GM23338 (cell line): ENCODE data around the gene PLEKHD1. TPM values are rescaled to one million over a fixed set of nuclear protein-coding genes. Genes with fewer than 3 reads are reported as not detected.

Source experiments
- ATAC-seq: fragments of 200-7000 bp; cut with Tn5 transposase; 3 replicates; pipeline ENCODE4 v1.9.1; 2020
- DNase-seq: peaks from one replicate; pipeline ENCODE4 v3.0.0-alpha.2; 2015; ENCODE audit warnings: low spot score
- H2AFZ ChIP-seq: fragments of 200-600 bp; sonication (generic); 2 replicates; pipeline ENCODE4 v1.8.0; 2016; ENCODE audit warnings: antibody characterized with exemption, mild to moderate bottlenecking, moderate library complexity
- H3F3A ChIP-seq: fragments of 200-600 bp; sonication (generic); replicated peaks from 2 replicates; pipeline ENCODE4 v1.8.0; 2017; ENCODE audit warnings: antibody characterized with exemption, mixed run types, low read depth
- H3K27ac ChIP-seq: fragments of 200-600 bp; sonication (generic); 2 replicates; pipeline ENCODE4 v1.6.1; 2016; ENCODE audit warnings: low read depth
- H3K27me3 ChIP-seq: fragments of 200-600 bp; sonication (generic); 2 replicates; pipeline ENCODE4 v1.8.0; 2016; ENCODE audit warnings: mild to moderate bottlenecking, mixed run types, moderate library complexity; ENCODE audit not compliant: insufficient read depth
- H3K36me3 ChIP-seq: fragments of 200-600 bp; sonication (generic); 2 replicates; pipeline ENCODE4 v1.8.0; 2016; ENCODE audit warnings: mild to moderate bottlenecking; ENCODE audit not compliant: insufficient read depth
- H3K4me1 ChIP-seq: fragments of 200-600 bp; sonication (generic); 2 replicates; pipeline ENCODE4 v1.8.0; 2016; ENCODE audit warnings: mild to moderate bottlenecking, moderate library complexity; ENCODE audit not compliant: insufficient read depth
- H3K4me2 ChIP-seq: fragments of 200-600 bp; sonication (generic); 2 replicates; pipeline ENCODE4 v1.7.1; 2017; ENCODE audit warnings: mixed run types
- H3K4me3 ChIP-seq: fragments of 200-600 bp; sonication (generic); 2 replicates; pipeline ENCODE4 v1.6.1; 2016; ENCODE audit warnings: mixed run types
- H3K79me2 ChIP-seq: fragments of 200-600 bp; sonication (generic); replicated peaks from 2 replicates; pipeline ENCODE4 v1.8.0; 2017; ENCODE audit warnings: mild to moderate bottlenecking; ENCODE audit not compliant: insufficient read depth
- H3K9me2 ChIP-seq: fragments of 200-600 bp; sonication (generic); 2 replicates; pipeline ENCODE4 v1.8.0; 2017; ENCODE audit not compliant: insufficient read depth
- H4K20me1 ChIP-seq: fragments of 200-600 bp; sonication (generic); replicated peaks from 2 replicates; pipeline ENCODE4 v1.8.0; 2017; ENCODE audit warnings: mild to moderate bottlenecking; ENCODE audit not compliant: insufficient read depth
- H3K27ac Mint-ChIP-seq: 2 replicates; pipeline ENCODE4 v1.8.0; 2020; ENCODE audit warnings: inconsistent platforms, mild to moderate bottlenecking, moderate library complexity, mixed read lengths
- H3K27me3 Mint-ChIP-seq: 3 replicates; pipeline ENCODE4 v1.8.0; 2022; ENCODE audit warnings: low read depth, mild to moderate bottlenecking, moderate library complexity, mixed read lengths, inconsistent platforms; ENCODE audit not compliant: insufficient read depth, poor library complexity
- H3K36me3 Mint-ChIP-seq: 3 replicates; pipeline ENCODE4 v1.8.0; 2021; ENCODE audit warnings: low read depth, mild to moderate bottlenecking, inconsistent platforms, moderate library complexity, mixed read lengths
- H3K4me1 Mint-ChIP-seq: 3 replicates; pipeline ENCODE4 v1.8.0; 2020; ENCODE audit warnings: mild to moderate bottlenecking, inconsistent platforms, mixed read lengths
- H3K4me3 Mint-ChIP-seq: 3 replicates; pipeline ENCODE4 v1.8.0; 2021; ENCODE audit warnings: moderate library complexity, mild to moderate bottlenecking, inconsistent platforms, mixed read lengths
- H3K9me3 Mint-ChIP-seq: 3 replicates; pipeline ENCODE4 v1.8.0; 2020; ENCODE audit warnings: moderate library complexity, mild to moderate bottlenecking, inconsistent platforms, mixed read lengths
- CREB1 ChIP-seq: fragments of 250-450 bp; sonication (Bioruptor Pico); IDR thresholded peaks from 2 replicates; pipeline ENCODE4 v1.5.0; 2020; ENCODE audit warnings: low read depth, mild to moderate bottlenecking, moderate library complexity
- EZH2 ChIP-seq: fragments of 200-600 bp; sonication (generic); IDR thresholded peaks from one replicate; pipeline ENCODE4 v1.8.0; 2017; ENCODE audit warnings: antibody characterized with exemption, mild to moderate bottlenecking, low read depth; ENCODE audit not compliant: unreplicated experiment
- EZH2phosphoT487 ChIP-seq: fragments of 200-600 bp; sonication (generic); IDR thresholded peaks from one replicate; pipeline ENCODE4 v1.8.1; 2018; ENCODE audit warnings: antibody characterized with exemption; ENCODE audit not compliant: unreplicated experiment
- JUNB ChIP-seq: IDR thresholded peaks from one replicate; pipeline ENCODE4 v1.6.1; 2016; ENCODE audit warnings: antibody characterized with exemption; ENCODE audit not compliant: unreplicated experiment
- NANOG ChIP-seq: IDR thresholded peaks from 2 replicates; pipeline ENCODE4 v1.6.1; 2016; ENCODE audit warnings: antibody characterized with exemption, borderline replicate concordance
- POLR2AphosphoS5 ChIP-seq: IDR thresholded peaks from 2 replicates; pipeline ENCODE4 v1.6.1; 2016; ENCODE audit warnings: antibody characterized with exemption, low read depth
- STAT1 ChIP-seq: IDR thresholded peaks from one replicate; pipeline ENCODE4 v1.6.1; 2016; ENCODE audit warnings: antibody characterized with exemption; ENCODE audit not compliant: unreplicated experiment
- ZNF114 ChIP-seq: fragments of 250-450 bp; sonication (Bioruptor Pico); IDR thresholded peaks from 2 replicates; pipeline ENCODE4 v1.5.0; 2020; ENCODE audit warnings: mild to moderate bottlenecking, moderate library complexity
- ZNF331 ChIP-seq: fragments of 250-450 bp; sonication (Bioruptor Pico); IDR thresholded peaks from 2 replicates; pipeline ENCODE4 v1.5.0; 2020; ENCODE audit warnings: low read depth, mild to moderate bottlenecking, moderate library complexity
- polyA plus RNA-seq: library from polyadenylated mRNA; unstranded; fragments of >200 nt; fragmentation: Nextera tagmentation; extraction: Ambion mirVana; gene quantifications from 2 replicates; pipeline ENCODE4 v1.2.1, GENCODE V29; 2016
- total RNA-seq: library from RNA; depleted of rRNA; stranded (reverse); fragments of >200 nt; shearing (Covaris generic); gene quantifications from 2 replicates; pipeline ENCODE4 v1.2.3, GENCODE V29; 2014
- TF ChIP-seq, protein P1 (sequence below): IDR thresholded peaks from one replicate; pipeline ENCODE4 v1.6.1; 2018; ENCODE audit warnings: antibody characterized with exemption; ENCODE audit not compliant: unreplicated experiment
- TF ChIP-seq, protein P2 (sequence below): IDR thresholded peaks from 2 replicates; pipeline ENCODE4 v1.6.1; 2016; ENCODE audit warnings: antibody characterized with exemption
- TF ChIP-seq, protein P3 (sequence below): fragments of 250-450 bp; sonication (Bioruptor Pico); IDR thresholded peaks from 2 replicates; pipeline ENCODE4 v1.5.0; 2020; ENCODE audit warnings: mild to moderate bottlenecking, moderate library complexity
- TF ChIP-seq, protein P4 (sequence below), 2 experiments: fragments of 200-600 bp in 1 of 2; sonication (generic) in 1 of 2; conservative IDR thresholded peaks; 2 replicates each; pipeline versions ENCODE4 v1.5.1 to v1.6.1; 2016 to 2017; ENCODE audit warnings: antibody characterized with exemption in 2 of 2, low read depth in 2 of 2, mild to moderate bottlenecking in 2 of 2, moderate library complexity in 1 of 2

The PLEKHD1 gene
- total and polyA plus RNA-seq, 2 experiments from 2014 or later: 0.19 to 0.28 TPM

DNA sequence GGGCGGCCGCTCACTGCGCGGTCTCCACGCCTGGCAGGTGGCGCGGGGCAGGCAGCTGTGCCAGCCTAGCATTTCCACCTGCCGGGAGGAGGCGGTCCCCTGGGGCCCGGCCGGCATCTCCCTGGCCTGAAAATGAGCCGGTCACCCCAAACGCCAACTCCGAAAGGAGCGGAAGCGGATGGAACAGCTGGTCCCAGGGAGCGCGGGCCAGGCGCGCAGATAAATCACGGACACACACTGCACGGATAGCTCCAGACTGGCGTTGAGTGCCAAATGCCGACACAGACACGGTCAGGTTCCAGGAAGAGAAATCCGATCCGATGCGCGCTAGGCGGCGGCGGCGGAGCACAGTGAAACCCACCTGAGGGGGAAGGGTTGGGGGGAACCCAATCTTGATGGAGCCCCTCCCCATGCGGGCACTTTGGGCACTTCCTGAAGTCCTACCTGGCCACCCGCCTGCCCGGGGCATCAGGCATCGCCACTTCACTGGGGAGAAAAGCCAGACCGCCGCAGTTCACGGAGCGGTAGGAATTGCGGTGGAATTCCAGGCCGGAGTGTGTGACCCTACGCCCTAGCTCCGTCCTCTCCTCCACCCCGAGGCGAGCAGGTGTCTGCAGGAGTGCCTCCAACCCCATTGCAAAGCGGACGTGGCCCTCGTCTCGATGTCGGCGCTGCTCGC is 624 bp upstream of the PLEKHD1 start:
- no peaks in the 10 kb centered on the region for H4K20me1 ChIP-seq
- peak; percentile 73 for DNase-seq
- H3K4me1 ChIP-seq: no peaks in the 10 kb centered on the region
- peak overlapping the region; percentile 97 for H3K4me2 ChIP-seq
- ATAC-seq: peak; percentile 75
- no peaks in the 10 kb centered on the region for H3K79me2 ChIP-seq
- peaks cover 10% of the 10 kb centered on the region for H3K4me1 Mint-ChIP-seq
- H3K4me3 Mint-ChIP-seq: peak overlapping the region; percentile 78
- H3K9me3 Mint-ChIP-seq: no peaks in the 10 kb centered on the region
- peaks cover 53% of the 10 kb centered on the region for H3K27me3 Mint-ChIP-seq
- peak overlapping the region; percentile 99 for H2AFZ ChIP-seq
- no peak overlapping the region for H3K27ac ChIP-seq
- TF ChIP-seq, protein P1, sequence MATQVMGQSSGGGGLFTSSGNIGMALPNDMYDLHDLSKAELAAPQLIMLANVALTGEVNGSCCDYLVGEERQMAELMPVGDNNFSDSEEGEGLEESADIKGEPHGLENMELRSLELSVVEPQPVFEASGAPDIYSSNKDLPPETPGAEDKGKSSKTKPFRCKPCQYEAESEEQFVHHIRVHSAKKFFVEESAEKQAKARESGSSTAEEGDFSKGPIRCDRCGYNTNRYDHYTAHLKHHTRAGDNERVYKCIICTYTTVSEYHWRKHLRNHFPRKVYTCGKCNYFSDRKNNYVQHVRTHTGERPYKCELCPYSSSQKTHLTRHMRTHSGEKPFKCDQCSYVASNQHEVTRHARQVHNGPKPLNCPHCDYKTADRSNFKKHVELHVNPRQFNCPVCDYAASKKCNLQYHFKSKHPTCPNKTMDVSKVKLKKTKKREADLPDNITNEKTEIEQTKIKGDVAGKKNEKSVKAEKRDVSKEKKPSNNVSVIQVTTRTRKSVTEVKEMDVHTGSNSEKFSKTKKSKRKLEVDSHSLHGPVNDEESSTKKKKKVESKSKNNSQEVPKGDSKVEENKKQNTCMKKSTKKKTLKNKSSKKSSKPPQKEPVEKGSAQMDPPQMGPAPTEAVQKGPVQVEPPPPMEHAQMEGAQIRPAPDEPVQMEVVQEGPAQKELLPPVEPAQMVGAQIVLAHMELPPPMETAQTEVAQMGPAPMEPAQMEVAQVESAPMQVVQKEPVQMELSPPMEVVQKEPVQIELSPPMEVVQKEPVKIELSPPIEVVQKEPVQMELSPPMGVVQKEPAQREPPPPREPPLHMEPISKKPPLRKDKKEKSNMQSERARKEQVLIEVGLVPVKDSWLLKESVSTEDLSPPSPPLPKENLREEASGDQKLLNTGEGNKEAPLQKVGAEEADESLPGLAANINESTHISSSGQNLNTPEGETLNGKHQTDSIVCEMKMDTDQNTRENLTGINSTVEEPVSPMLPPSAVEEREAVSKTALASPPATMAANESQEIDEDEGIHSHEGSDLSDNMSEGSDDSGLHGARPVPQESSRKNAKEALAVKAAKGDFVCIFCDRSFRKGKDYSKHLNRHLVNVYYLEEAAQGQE: no peak
- TF ChIP-seq POLR2AphosphoS5 (no peak), ZNF331 (CRISPR knock-in tag) (no peak), STAT1 (no peak), NANOG (no peak), JUNB (no peak), ZNF114 (CRISPR knock-in tag) (no peak), CREB1 (CRISPR knock-in tag) (no peak), EZH2 (peak; percentile 45), EZH2phosphoT487 (peak; percentile 29)
- TF ChIP-seq, protein P2, sequence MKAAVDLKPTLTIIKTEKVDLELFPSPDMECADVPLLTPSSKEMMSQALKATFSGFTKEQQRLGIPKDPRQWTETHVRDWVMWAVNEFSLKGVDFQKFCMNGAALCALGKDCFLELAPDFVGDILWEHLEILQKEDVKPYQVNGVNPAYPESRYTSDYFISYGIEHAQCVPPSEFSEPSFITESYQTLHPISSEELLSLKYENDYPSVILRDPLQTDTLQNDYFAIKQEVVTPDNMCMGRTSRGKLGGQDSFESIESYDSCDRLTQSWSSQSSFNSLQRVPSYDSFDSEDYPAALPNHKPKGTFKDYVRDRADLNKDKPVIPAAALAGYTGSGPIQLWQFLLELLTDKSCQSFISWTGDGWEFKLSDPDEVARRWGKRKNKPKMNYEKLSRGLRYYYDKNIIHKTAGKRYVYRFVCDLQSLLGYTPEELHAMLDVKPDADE: no peak
- TF ChIP-seq, protein P3, sequence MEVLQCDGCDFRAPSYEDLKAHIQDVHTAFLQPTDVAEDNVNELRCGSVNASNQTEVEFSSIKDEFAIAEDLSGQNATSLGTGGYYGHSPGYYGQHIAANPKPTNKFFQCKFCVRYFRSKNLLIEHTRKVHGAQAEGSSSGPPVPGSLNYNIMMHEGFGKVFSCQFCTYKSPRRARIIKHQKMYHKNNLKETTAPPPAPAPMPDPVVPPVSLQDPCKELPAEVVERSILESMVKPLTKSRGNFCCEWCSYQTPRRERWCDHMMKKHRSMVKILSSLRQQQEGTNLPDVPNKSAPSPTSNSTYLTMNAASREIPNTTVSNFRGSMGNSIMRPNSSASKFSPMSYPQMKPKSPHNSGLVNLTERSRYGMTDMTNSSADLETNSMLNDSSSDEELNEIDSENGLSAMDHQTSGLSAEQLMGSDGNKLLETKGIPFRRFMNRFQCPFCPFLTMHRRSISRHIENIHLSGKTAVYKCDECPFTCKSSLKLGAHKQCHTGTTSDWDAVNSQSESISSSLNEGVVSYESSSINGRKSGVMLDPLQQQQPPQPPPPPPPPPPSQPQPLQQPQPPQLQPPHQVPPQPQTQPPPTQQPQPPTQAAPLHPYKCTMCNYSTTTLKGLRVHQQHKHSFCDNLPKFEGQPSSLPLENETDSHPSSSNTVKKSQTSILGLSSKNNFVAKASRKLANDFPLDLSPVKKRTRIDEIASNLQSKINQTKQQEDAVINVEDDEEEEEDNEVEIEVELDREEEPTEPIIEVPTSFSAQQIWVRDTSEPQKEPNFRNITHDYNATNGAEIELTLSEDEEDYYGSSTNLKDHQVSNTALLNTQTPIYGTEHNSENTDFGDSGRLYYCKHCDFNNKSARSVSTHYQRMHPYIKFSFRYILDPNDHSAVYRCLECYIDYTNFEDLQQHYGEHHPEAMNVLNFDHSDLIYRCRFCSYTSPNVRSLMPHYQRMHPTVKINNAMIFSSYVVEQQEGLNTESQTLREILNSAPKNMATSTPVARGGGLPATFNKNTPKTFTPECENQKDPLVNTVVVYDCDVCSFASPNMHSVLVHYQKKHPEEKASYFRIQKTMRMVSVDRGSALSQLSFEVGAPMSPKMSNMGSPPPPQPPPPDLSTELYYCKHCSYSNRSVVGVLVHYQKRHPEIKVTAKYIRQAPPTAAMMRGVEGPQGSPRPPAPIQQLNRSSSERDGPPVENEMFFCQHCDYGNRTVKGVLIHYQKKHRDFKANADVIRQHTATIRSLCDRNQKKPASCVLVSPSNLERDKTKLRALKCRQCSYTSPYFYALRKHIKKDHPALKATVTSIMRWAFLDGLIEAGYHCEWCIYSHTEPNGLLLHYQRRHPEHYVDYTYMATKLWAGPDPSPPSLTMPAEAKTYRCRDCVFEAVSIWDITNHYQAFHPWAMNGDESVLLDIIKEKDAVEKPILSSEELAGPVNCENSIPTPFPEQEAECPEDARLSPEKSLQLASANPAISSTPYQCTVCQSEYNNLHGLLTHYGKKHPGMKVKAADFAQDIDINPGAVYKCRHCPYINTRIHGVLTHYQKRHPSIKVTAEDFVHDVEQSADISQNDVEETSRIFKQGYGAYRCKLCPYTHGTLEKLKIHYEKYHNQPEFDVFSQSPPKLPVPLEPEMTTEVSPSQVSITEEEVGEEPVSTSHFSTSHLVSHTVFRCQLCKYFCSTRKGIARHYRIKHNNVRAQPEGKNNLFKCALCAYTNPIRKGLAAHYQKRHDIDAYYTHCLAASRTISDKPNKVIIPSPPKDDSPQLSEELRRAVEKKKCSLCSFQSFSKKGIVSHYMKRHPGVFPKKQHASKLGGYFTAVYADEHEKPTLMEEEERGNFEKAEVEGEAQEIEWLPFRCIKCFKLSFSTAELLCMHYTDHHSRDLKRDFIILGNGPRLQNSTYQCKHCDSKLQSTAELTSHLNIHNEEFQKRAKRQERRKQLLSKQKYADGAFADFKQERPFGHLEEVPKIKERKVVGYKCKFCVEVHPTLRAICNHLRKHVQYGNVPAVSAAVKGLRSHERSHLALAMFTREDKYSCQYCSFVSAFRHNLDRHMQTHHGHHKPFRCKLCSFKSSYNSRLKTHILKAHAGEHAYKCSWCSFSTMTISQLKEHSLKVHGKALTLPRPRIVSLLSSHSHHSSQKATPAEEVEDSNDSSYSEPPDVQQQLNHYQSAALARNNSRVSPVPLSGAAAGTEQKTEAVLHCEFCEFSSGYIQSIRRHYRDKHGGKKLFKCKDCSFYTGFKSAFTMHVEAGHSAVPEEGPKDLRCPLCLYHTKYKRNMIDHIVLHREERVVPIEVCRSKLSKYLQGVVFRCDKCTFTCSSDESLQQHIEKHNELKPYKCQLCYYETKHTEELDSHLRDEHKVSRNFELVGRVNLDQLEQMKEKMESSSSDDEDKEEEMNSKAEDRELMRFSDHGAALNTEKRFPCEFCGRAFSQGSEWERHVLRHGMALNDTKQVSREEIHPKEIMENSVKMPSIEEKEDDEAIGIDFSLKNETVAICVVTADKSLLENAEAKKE (CRISPR knock-in tag): no peak
- TF ChIP-seq, protein P4, sequence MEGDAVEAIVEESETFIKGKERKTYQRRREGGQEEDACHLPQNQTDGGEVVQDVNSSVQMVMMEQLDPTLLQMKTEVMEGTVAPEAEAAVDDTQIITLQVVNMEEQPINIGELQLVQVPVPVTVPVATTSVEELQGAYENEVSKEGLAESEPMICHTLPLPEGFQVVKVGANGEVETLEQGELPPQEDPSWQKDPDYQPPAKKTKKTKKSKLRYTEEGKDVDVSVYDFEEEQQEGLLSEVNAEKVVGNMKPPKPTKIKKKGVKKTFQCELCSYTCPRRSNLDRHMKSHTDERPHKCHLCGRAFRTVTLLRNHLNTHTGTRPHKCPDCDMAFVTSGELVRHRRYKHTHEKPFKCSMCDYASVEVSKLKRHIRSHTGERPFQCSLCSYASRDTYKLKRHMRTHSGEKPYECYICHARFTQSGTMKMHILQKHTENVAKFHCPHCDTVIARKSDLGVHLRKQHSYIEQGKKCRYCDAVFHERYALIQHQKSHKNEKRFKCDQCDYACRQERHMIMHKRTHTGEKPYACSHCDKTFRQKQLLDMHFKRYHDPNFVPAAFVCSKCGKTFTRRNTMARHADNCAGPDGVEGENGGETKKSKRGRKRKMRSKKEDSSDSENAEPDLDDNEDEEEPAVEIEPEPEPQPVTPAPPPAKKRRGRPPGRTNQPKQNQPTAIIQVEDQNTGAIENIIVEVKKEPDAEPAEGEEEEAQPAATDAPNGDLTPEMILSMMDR (conservative IDR thresholded peaks at IDR 0.05; ENCODE audit: low read depth in 2 of 2): no peak
- peaks cover 68% of the 10 kb centered on the region for H3K27me3 ChIP-seq
- H3K9me2 ChIP-seq: no peaks in the 10 kb centered on the region
- peak overlapping the region; percentile 83 for H3K4me3 ChIP-seq
- no peaks in the 10 kb centered on the region for H3K36me3 Mint-ChIP-seq
- H3K36me3 ChIP-seq: no peaks in the 10 kb centered on the region
- H3K27ac Mint-ChIP-seq: no peak overlapping the region
- no peaks in the 10 kb centered on the region for H3F3A ChIP-seq
